GM21360 (cell line): ENCODE results near the gene TMEM59L.
"Not testable (repeated sequence)": the region's sequence is repeated elsewhere in the genome, so short reads cannot be mapped to it uniquely, and the experiment has no call there.

Experiments used
- ATAC-seq: cut with Tn5 transposase; IDR thresholded peaks from one replicate; pipeline ENCODE4 v1.9.1; 2021; ENCODE audit warnings: mild to moderate bottlenecking, moderate library complexity; ENCODE audit not compliant: unreplicated experiment

The TMEM59L gene

GRCh38 chr19:18612772-18613588 is at the start of gene TMEM59L:
TMEM59L (plus strand) TSS chr19:18612870; CDS start chr19:18612959, 89 bp downstream.
- no peak for ATAC-seq

- no peak for ATAC-seq
Observed at GRCh38 chr19:18566953-18567352, 45.7 kb upstream of the TMEM59L start.

DNA sequence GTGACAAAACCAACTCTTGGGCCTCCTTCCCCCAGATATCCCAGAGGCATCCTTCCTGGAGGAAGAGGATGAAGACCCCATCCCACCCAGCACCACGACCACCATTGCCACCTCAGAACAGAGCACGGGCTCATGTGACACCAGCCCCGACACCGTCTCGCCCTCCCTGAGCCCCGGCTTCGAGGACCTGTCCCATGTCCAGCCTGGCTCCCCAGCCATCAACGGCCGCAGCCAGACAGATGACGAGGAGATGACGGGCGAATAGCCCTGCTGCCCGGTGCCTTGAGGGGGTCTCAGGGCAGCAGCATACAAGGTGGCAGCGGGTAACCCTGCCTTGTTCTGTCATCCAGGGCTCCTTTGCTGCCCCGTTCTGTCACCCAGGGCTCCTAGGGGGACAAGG is 44.3 kb upstream of the TMEM59L start:
- no peak for ATAC-seq

GRCh38 chr19:18571564-18572344 is 40.9 kb upstream of the TMEM59L start, which contains the start of gene UBA52:
UBA52 (plus strand) TSS chr19:18571857; CDS start chr19:18573301, 1,444 bp downstream.
- peak; percentile 85 for ATAC-seq

DNA sequence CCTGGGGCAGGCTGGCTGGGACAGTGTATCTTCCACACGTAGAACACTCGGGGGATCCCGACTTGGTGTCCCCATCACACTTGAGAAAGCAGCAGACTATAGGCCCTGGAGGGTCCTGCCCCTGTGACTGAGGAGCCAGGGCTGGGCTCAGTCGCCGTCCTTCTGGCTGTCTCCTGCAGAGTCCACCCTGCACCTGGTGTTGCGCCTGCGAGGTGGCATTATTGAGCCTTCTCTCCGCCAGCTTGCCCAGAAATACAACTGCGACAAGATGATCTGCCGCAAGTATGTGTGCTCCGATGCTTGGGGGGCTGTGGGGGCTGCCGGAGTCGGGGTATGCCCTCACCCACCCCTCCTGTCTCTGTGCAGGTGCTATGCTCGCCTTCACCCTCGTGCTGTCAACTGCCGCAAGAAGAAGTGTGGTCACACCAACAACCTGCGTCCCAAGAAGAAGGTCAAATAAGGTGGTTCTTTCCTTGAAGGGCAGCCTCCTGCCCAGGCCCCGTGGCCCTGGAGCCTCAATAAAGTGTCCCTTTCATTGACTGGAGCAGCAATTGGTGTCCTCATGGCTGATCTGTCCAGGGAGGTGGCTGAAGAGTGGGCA is 37.9 kb upstream of the TMEM59L start:
- no peak for ATAC-seq

DNA sequence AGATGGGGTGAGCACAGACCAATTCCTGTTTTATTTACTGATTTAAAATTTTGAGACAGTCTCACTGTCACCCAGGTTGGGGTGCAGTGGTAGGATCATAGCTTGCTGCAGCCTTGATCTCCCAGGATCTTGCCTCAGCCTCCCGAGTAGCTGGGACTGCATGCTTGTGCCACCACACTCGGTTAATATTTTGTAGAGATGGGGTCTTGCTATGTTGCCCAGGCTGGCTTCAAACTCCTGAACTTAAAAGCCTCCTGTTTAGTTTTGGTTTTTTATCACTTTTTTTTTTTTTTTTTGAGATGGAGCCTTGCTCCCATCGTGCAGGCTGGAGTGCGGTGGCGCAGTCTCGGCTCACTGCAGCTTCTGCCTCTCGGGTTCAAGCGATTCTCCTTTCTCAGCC is 36.3 kb upstream of the TMEM59L start:
- ATAC-seq: no peak

DNA sequence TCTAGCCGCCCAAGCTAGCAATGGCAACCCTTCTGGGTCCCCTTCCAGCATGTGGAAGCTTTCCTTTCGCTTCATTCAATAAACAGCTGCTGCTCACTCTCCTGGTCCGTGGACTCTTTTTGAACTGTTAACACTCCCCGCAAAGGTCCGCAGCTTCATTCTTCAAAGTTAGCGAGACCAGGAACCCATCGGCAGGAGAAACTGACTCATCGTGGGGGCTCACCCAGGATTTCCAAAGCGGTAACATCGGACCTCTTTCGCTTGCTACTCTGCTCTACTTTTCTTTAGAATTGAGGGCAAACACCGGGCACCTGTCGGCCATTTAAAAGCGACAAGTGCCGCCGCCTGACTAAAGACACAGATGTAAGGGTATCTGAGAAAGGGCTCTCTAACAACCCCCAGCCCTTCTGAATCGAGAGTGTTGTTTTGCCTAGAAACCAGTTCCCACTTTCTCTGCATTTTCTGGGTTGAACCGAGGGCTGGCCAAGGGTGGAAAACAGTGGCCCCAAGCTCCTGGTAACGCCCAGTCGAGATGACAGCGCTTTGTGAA is 35.2 kb upstream of the TMEM59L start:
- ATAC-seq: no peak

DNA sequence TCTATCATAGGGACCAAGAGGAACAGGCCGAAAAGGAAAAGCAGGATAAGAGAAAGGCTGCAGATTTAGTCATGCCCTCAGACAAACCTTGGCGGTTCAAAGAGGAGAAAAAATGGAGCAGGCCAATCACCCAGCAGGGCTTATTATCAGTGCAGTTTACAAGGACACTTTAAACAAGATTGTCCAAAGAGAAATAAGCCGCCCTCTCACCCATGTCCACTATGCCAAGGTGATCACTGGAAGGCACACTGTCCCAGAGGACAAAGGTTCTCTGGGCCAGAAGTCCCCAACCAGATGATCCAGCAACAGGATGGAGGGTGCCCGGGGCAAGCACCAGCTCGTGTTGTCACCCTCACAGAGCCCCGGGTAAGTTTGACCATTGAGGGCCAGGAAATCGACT is 32.4 kb upstream of the TMEM59L start:
- no peak for ATAC-seq

DNA sequence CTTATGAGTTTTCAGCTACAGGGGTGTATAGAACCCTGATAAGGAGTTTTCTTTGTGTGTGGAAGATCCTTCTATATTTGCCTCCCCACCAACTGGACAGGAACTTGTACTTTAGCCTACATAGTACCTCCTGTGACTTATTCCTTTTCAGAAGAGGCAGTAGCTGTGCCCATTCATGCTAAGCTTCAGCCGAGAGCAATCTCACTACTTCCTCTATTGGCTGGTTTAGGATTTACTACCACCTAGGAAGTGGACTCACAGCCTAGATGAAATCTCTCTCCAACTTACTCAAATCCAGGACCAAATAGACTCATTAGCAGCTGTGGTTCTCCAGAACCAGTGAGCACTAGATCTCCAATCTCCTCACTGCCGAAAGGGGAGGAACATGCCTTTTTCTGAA is 26.4 kb upstream of the TMEM59L start:
- ATAC-seq: no peak

- no peak for ATAC-seq
Observed at GRCh38 chr19:18587561-18587960, 25.1 kb upstream of the TMEM59L start.

- no peak for ATAC-seq
Observed at GRCh38 chr19:18587962-18588610, 24.6 kb upstream of the TMEM59L start.

GRCh38 chr19:18588611-18589379 is 23.9 kb upstream of the TMEM59L start, which contains the start of gene REX1BD:
REX1BD (plus strand) TSS chr19:18588798; CDS start chr19:18588802, 4 bp downstream.
- ATAC-seq: peak; percentile 56

GRCh38 chr19:18589380-18590272 is 23.0 kb upstream of the TMEM59L start:
- peak; percentile 30 for ATAC-seq

- no peak for ATAC-seq
Observed at GRCh38 chr19:18590273-18591272, 22.1 kb upstream of the TMEM59L start.

DNA sequence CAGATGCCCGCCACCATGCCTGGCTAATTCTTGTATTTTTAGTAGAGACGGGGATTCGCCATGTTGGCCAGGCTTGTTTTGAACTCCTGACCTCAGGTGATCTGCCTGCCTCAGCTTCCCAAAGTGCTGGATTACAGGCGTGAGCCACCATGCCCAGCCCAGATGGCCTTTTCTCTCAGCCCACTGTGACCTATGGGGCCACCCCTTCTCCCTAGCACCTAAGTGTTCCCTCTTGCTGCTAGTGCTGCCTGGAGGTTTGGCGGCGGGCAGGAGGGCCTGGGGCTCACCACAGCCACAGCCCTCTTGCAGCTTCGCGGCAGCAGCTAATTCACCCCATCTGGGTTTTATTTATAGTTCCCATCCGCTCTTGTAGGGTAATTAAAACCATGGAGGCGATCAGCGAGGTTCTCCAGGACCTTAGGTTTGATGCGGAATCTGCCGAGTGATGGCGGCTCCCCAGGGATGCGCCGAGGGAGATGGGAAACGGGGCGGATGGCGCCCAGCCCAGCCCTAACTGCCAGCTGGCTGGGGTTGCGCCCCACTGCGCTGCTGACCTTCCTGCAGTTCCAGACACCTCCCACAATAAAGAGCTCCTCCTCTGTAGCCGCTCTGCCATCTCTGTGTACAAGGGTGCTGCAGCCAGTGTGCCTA is 20.8 kb upstream of the TMEM59L start:
- no peak for ATAC-seq

DNA sequence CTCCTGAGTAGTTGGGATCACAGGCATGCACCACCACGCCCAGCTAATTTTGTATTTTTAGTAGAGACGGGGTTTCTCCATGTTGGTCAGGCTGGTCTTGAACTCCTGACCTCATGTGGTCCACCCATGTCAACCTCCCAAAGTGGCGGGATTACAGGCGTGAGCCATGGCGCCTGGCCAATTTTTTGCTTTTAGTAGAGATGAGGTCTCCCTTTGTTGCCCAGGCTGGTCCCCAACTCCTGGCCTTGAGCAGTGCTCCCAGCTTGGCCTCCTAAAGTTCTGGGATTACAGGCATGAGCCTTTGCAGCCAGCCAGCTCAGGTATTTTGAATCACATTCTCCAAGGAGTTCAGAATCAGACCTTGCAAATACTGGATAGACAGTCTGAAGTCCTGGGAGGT is 19.9 kb upstream of the TMEM59L start:
- ATAC-seq: not testable (repeated sequence)
